ENCODE data around the gene NFIB.

- TF ChIP-seq, protein P1, sequence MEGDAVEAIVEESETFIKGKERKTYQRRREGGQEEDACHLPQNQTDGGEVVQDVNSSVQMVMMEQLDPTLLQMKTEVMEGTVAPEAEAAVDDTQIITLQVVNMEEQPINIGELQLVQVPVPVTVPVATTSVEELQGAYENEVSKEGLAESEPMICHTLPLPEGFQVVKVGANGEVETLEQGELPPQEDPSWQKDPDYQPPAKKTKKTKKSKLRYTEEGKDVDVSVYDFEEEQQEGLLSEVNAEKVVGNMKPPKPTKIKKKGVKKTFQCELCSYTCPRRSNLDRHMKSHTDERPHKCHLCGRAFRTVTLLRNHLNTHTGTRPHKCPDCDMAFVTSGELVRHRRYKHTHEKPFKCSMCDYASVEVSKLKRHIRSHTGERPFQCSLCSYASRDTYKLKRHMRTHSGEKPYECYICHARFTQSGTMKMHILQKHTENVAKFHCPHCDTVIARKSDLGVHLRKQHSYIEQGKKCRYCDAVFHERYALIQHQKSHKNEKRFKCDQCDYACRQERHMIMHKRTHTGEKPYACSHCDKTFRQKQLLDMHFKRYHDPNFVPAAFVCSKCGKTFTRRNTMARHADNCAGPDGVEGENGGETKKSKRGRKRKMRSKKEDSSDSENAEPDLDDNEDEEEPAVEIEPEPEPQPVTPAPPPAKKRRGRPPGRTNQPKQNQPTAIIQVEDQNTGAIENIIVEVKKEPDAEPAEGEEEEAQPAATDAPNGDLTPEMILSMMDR (IDR thresholded peaks at IDR 0.05; ENCODE audit: poor library complexity): no peak
- no peak for TF ChIP-seq EZH2 (IDR thresholded peaks at IDR 0.05; ENCODE audit: borderline replicate concordance)
These were observed 108.5 kb downstream of the NFIB start for GRCh38 chr9:14205463-14205862.

All from hepatocyte (in vitro differentiated cells).